Activated B cell treated with CpG ODN at 0.5 μM for 24 hours (primary cell): Measurements from ENCODE around the gene PDGFRB. TPM values are rescaled to one million over a fixed set of nuclear protein-coding genes. Genes with fewer than 3 reads are reported as not detected.

Experiments
- ATAC-seq: fragments of 200-7000 bp; cut with Tn5 transposase; one replicate; pipeline ENCODE4 v1.10.0; 2021; ENCODE audit warnings: low read depth, mild to moderate bottlenecking, moderate library complexity
- CTCF ChIA-PET: fragments of 350-600 bp; sonication (Branson Sonifier 250); formaldehyde crosslinking; loops from one replicate; lab custom pipeline; 2021; ENCODE audit warnings: antibody characterized with exemption; lab: Charles Lee
- POLR2A ChIA-PET: fragments of 350-600 bp; sonication (Branson Sonifier 250); formaldehyde crosslinking; loops from one replicate; lab custom pipeline; 2021; ENCODE audit warnings: antibody characterized with exemption; lab: Charles Lee
- DNase-seq: peaks from one replicate; pipeline ENCODE4 v3.0.0; 2022
- H3K27ac Mint-ChIP-seq: one replicate; pipeline ENCODE4 v1.8.0; 2020; ENCODE audit warnings: mixed read lengths
- H3K27me3 Mint-ChIP-seq: one replicate; pipeline ENCODE4 v1.8.0; 2021; ENCODE audit warnings: mixed read lengths
- H3K36me3 Mint-ChIP-seq: one replicate; pipeline ENCODE4 v1.8.0; 2021; ENCODE audit warnings: low read depth, mixed read lengths
- H3K4me1 Mint-ChIP-seq: one replicate; pipeline ENCODE4 v1.8.0; 2021; ENCODE audit warnings: mixed read lengths
- H3K4me3 Mint-ChIP-seq: one replicate; pipeline ENCODE4 v1.8.0; 2020; ENCODE audit warnings: mild to moderate bottlenecking, mixed read lengths
- H3K9me3 Mint-ChIP-seq: one replicate; pipeline ENCODE4 v1.8.0; 2020; ENCODE audit warnings: mixed read lengths
- CTCF ChIP-seq: fragments of 200-600 bp; IDR thresholded peaks from one replicate; pipeline ENCODE4 v1.8.0; 2022; ENCODE audit warnings: antibody characterized with exemption, mild to moderate bottlenecking
- intact Hi-C: fragments of 100-400 bp; cut with micrococcal nuclease; formaldehyde crosslinking; loops from one replicate; pipeline ENCODE4 v1.15.1; 2024
- total RNA-seq: library from RNA; stranded (reverse); gene quantifications from 2 replicates; pipeline ENCODE4 v1.2.3, GENCODE V29; 2022

Gene PDGFRB
- total RNA-seq, 1 donor from 2014 or later = 1.8 TPM

- H3K27ac Mint-ChIP-seq = no peak overlapping the region
- no peak for TF ChIP-seq CTCF
- peaks cover 4% of the 10 kb centered on the region for H3K27me3 Mint-ChIP-seq
- CTCF ChIA-PET = no interaction called here
- H3K4me3 Mint-ChIP-seq = no peak overlapping the region
- H3K36me3 Mint-ChIP-seq = no peaks in the 10 kb centered on the region
- POLR2A ChIA-PET = no interaction called here
- intact Hi-C loops = loop anchor here (1.0 to 5.0 kb wide), 4 partner anchors 58 to 292 kb away; no protein-coding TSS in a partner anchor
- ATAC-seq (no peak), DNase-seq (no peak)
- H3K9me3 Mint-ChIP-seq = no peaks in the 10 kb centered on the region
- H3K4me1 Mint-ChIP-seq = peaks cover 26% of the 10 kb centered on the region
These were observed 4.9 kb upstream of the PDGFRB start for GRCh38 chr5:150160448-150161081.

- TF ChIP-seq CTCF = no peak
- Mint-ChIP-seq H3K27ac (no peak overlapping the region), H3K36me3 (no peaks in the 10 kb centered on the region), H3K4me1 (peaks cover 33% of the 10 kb centered on the region), H3K4me3 (no peak overlapping the region), H3K9me3 (no peaks in the 10 kb centered on the region), H3K27me3 (peaks cover 2% of the 10 kb centered on the region)
- ATAC-seq (no peak), DNase-seq (no peak)
- intact Hi-C loops = loop anchor here (5.0 kb wide), 1 partner anchor 293 kb away; no protein-coding TSS in a partner anchor
- POLR2A ChIA-PET = no interaction called here
- CTCF ChIA-PET = no interaction called here
These were observed 4.1 kb upstream of the PDGFRB start for GRCh38 chr5:150159741-150160179.

GRCh38 chr5:150159031-150159430 is 3.4 kb upstream of the PDGFRB start:
- ChIA-PET CTCF (no interaction called here), POLR2A (no interaction called here)
- no peak for TF ChIP-seq CTCF
- H3K27ac Mint-ChIP-seq = no peak overlapping the region
- H3K4me3 Mint-ChIP-seq = no peak overlapping the region
- peaks cover 39% of the 10 kb centered on the region for H3K4me1 Mint-ChIP-seq
- DNase-seq (no peak), ATAC-seq (no peak)
- no peaks in the 10 kb centered on the region for H3K9me3 Mint-ChIP-seq
- intact Hi-C loops = no loop called here
- H3K27me3 Mint-ChIP-seq = peaks cover 2% of the 10 kb centered on the region
- no peaks in the 10 kb centered on the region for H3K36me3 Mint-ChIP-seq

- no peak overlapping the region for H3K4me3 Mint-ChIP-seq
- no peak for TF ChIP-seq CTCF
- ChIA-PET CTCF (no interaction called here), POLR2A (no interaction called here)
- H3K27ac Mint-ChIP-seq = no peak overlapping the region
- intact Hi-C loops = no loop called here
- no peak for ATAC-seq
- DNase-seq = no peak
- H3K36me3 Mint-ChIP-seq = no peaks in the 10 kb centered on the region
- H3K4me1 Mint-ChIP-seq = peaks cover 40% of the 10 kb centered on the region
- H3K27me3 Mint-ChIP-seq = peaks cover 2% of the 10 kb centered on the region
- no peaks in the 10 kb centered on the region for H3K9me3 Mint-ChIP-seq
These were observed 2.7 kb upstream of the PDGFRB start for GRCh38 chr5:150158170-150158949.

- no peak overlapping the region for H3K27ac Mint-ChIP-seq
- TF ChIP-seq CTCF = no peak
- ATAC-seq (no peak), DNase-seq (no peak)
- no peaks in the 10 kb centered on the region for H3K36me3 Mint-ChIP-seq
- H3K27me3 Mint-ChIP-seq = peaks cover 2% of the 10 kb centered on the region
- POLR2A ChIA-PET = no interaction called here
- intact Hi-C loops = no loop called here
- CTCF ChIA-PET = no interaction called here
- peaks cover 36% of the 10 kb centered on the region for H3K4me1 Mint-ChIP-seq
- H3K9me3 Mint-ChIP-seq = no peaks in the 10 kb centered on the region
- no peak overlapping the region for H3K4me3 Mint-ChIP-seq
These were observed 1.5 kb upstream of the PDGFRB start for GRCh38 chr5:150157168-150157567.
